ENCODE data around the gene FAM24A. TPM values are rescaled to one million over a fixed set of nuclear protein-coding genes. Genes with fewer than 3 reads are reported as not detected.

The FAM24A gene
- polyA plus RNA-seq, 2 of the 4 experiments (the other 2 are of a cell fraction) = not detected

GRCh38 chr10:122949296-122949695 is 38.9 kb downstream of the FAM24A start:
- Histone ChIP-seq H3K4me3 (no peak overlapping the region), H3K4me2 (no peak overlapping the region), H3K27ac (no peak overlapping the region), H3K9me3 (no peaks in the 10 kb centered on the region), H3K4me1 (peaks cover 15% of the 10 kb centered on the region; the same call in 2 of the 3 replicates)
- POLR2A ChIA-PET = interaction anchor here (1.4 kb wide), 1 partner anchor 31 kb away, joined by 3 read pairs; the partner anchor contains the start of gene PSTK
- no peak for TF ChIP-seq ELK1 (IDR thresholded peaks at IDR 0.05; ENCODE audit: low read depth, low read length)
- TF ChIP-seq NR3C1 (IDR thresholded peaks at IDR 0.05) = no peak
- no peak for TF ChIP-seq TFCP2L1 (CRISPR knock-in tag; IDR thresholded peaks at IDR 0.05)
- no peak for TF ChIP-seq FOXS1 (CRISPR knock-in tag; IDR thresholded peaks at IDR 0.05)
- TF ChIP-seq EHF (CRISPR knock-in tag; IDR thresholded peaks at IDR 0.05) = no peak
- TF ChIP-seq SMC3 (IDR thresholded peaks at IDR 0.05) = no peak
- no peak for TF ChIP-seq NPAS2 (CRISPR knock-in tag; IDR thresholded peaks at IDR 0.05; ENCODE audit: borderline replicate concordance)
- no peak for TF ChIP-seq POLR2A (IDR thresholded peaks at IDR 0.05; ENCODE audit: low read length)
- TF ChIP-seq ZFP36 (IDR thresholded peaks at IDR 0.05; ENCODE audit: borderline replicate concordance, partially characterized antibody) = no peak
- WGBS (ENCODE audit: missing lambda C conversion rate) = 94% methylated on average over 3 of the region's 3 CpGs
- no peak for ATAC-seq
- CTCF ChIA-PET = no interaction called here
- no peak for FAIRE-seq
- no peak for DNase-seq (ENCODE audit: low read depth in 1 of 2, low spot score in 1 of 2)

DNA sequence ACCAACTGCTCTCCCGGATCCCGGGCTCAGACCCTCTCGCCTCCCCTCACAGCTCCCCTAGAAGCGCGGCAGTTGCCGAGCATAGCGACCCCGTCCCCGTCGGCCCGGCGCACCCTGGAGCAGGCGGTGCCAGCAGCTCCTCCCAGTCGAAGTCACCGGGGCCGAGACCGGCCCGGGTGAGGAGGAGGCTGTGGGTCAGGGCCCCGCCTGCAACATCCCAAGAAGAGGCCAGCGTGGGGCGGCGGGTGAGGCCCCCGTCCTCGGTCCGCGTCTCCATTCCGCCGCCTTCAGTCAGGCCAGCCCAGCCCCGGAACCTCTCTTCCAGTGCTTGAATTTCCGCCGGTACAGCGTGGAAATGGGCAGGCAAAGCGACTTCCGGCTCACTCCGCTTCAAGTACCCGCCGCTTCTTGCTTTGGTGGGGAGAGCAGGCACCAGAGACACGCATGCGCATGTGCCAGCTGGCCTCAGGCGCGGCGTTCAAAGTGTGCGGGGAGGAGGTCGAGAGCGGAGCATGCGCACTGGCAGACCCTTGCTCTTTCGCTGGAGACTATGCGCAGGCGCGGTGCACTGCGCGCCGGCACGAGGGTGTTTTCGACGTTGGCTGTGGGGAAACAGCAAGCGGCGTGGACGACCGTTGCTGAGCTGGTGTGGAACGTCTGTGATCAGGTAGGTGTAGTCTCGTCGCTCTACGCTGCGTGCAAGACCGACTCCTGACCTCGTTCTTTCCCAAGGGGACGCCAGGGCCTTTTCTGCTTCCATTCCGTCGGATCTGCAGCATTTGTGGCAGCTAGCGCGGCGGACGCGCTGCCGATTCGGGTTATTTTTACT is 43.7 kb downstream of the FAM24A start, which contains the start of gene C10orf88:
TSS of gene C10orf88 (minus strand) at position 326 of the 829 bp plus-strand sequence. CDS start at position 277, 49 bp downstream.
- peak; percentile 99 to 100 for ATAC-seq
- FAIRE-seq = no peak
- H3K27ac ChIP-seq = peak within 1 kb of the TSS; percentile 97
- CTCF ChIA-PET = interaction anchor here (1.0 to 1.7 kb wide), 2 partner anchors 12 to 14 kb away, joined by 3 to 4 read pairs; no protein-coding TSS in a partner anchor
- peak; percentile 94 to 99 for DNase-seq (ENCODE audit: low read depth in 1 of 2, low spot score in 1 of 2)
- POLR2A ChIA-PET = interaction anchor here (1.0 to 1.5 kb wide), 4 partner anchors 8 to 74 kb away, joined by 3 to 12 read pairs (median 3); partner anchors contain the start of gene PSTK
- peaks cover 9% of the 10 kb centered on the region for H3K9me3 ChIP-seq
- 10% methylated on average over 49 of the region's 77 CpGs for WGBS (ENCODE audit: missing lambda C conversion rate)
- peaks cover 18% of the 10 kb centered on the region for H3K4me1 ChIP-seq
- peak within 1 kb of the TSS; percentile 95 for H3K4me2 ChIP-seq
- peak within 1 kb of the TSS; percentile 96 for H3K4me3 ChIP-seq
- TF ChIP-seq NFE2L2 (conservative IDR thresholded peaks at IDR 0.05; ENCODE audit: low read length) (no peak), CEBPB (IDR thresholded peaks at IDR 0.05) (no peak), EHF (CRISPR knock-in tag; IDR thresholded peaks at IDR 0.05) (0 out of 2 replicates have a peak, but pooled peaks have one; percentile 59), JUN (IDR thresholded peaks at IDR 0.05) (peak; percentile 71 to 87; a peak in 4 of 5 replicates), HDAC2 (IDR thresholded peaks at IDR 0.05) (peak; percentile 45; the same call in 1 of the 2 replicates), HES2 (IDR thresholded peaks at IDR 0.05) (no peak), TFCP2L1 (CRISPR knock-in tag; IDR thresholded peaks at IDR 0.05) (no peak), JUNB (IDR thresholded peaks at IDR 0.05) (no peak), PBX3 (IDR thresholded peaks at IDR 0.05) (peak; percentile 58; the same call in 1 of the 2 replicates), NPAS2 (CRISPR knock-in tag; IDR thresholded peaks at IDR 0.05; ENCODE audit: borderline replicate concordance) (no peak), KDM1A (IDR thresholded peaks at IDR 0.05; ENCODE audit: low read depth) (no peak), NR3C1 (IDR thresholded peaks at IDR 0.05) (no peak), RNF2 (IDR thresholded peaks at IDR 0.05; ENCODE audit: borderline replicate concordance, low read depth) (peak; percentile 99), HOXB5 (CRISPR knock-in tag; IDR thresholded peaks at IDR 0.05) (peak; percentile 92), BHLHE40 (IDR thresholded peaks at IDR 0.05; ENCODE audit: low read depth, low read length) (no peak), FOSB (CRISPR knock-in tag; IDR thresholded peaks at IDR 0.05) (no peak), RCOR1 (IDR thresholded peaks at IDR 0.05; ENCODE audit: low read depth, low read length) (no peak), MAX (IDR thresholded peaks at IDR 0.05) (peak; percentile 100), E2F6 (IDR thresholded peaks at IDR 0.05; ENCODE audit: borderline replicate concordance, low read depth) (peak; percentile 100)
- TF ChIP-seq, protein P1, sequence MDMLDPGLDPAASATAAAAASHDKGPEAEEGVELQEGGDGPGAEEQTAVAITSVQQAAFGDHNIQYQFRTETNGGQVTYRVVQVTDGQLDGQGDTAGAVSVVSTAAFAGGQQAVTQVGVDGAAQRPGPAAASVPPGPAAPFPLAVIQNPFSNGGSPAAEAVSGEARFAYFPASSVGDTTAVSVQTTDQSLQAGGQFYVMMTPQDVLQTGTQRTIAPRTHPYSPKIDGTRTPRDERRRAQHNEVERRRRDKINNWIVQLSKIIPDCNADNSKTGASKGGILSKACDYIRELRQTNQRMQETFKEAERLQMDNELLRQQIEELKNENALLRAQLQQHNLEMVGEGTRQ (IDR thresholded peaks at IDR 0.05) = peak; percentile 37; the same call in 1 of the 2 replicates
- TF ChIP-seq, protein P2, sequence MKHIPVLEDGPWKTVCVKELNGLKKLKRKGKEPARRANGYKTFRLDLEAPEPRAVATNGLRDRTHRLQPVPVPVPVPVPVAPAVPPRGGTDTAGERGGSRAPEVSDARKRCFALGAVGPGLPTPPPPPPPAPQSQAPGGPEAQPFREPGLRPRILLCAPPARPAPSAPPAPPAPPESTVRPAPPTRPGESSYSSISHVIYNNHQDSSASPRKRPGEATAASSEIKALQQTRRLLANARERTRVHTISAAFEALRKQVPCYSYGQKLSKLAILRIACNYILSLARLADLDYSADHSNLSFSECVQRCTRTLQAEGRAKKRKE (CRISPR knock-in tag; IDR thresholded peaks at IDR 0.05; ENCODE audit: low read depth) = peak; percentile 86; the same call in 1 of the 2 replicates
- TF ChIP-seq, protein P3, sequence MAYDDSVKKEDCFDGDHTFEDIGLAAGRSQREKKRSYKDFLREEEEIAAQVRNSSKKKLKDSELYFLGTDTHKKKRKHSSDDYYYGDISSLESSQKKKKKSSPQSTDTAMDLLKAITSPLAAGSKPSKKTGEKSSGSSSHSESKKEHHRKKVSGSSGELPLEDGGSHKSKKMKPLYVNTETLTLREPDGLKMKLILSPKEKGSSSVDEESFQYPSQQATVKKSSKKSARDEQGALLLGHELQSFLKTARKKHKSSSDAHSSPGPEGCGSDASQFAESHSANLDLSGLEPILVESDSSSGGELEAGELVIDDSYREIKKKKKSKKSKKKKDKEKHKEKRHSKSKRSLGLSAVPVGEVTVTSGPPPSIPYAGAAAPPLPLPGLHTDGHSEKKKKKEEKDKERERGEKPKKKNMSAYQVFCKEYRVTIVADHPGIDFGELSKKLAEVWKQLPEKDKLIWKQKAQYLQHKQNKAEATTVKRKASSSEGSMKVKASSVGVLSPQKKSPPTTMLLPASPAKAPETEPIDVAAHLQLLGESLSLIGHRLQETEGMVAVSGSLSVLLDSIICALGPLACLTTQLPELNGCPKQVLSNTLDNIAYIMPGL (CRISPR knock-in tag; IDR thresholded peaks at IDR 0.05; ENCODE audit: borderline replicate concordance) = no peak

Data from A549 (cell line).